Left ventricle myocardium inferior (tissue), 1 donor: ENCODE measurements around the gene ACOX3. TPM values are rescaled to one million over a fixed set of nuclear protein-coding genes. Genes with fewer than 3 reads are reported as not detected.

Source experiments
- DNase-seq: peaks from one replicate; pipeline ENCODE4 v3.0.0-alpha.2; 2020
- H3K27ac ChIP-seq: fragments of 200-600 bp; replicated peaks from 2 replicates; pipeline ENCODE4 v1.8.0; 2021
- H3K27me3 ChIP-seq: fragments of 200-600 bp; 2 replicates; pipeline ENCODE4 v1.8.0; 2021; ENCODE audit warnings: low read depth
- H3K36me3 ChIP-seq: fragments of 200-600 bp; 2 replicates; pipeline ENCODE4 v1.8.0; 2021
- H3K4me1 ChIP-seq: fragments of 200-600 bp; 2 replicates; pipeline ENCODE4 v1.8.0; 2021
- H3K4me3 ChIP-seq: fragments of 200-600 bp; 2 replicates; pipeline ENCODE4 v1.8.0; 2021; ENCODE audit warnings: mild to moderate bottlenecking, moderate library complexity
- H3K9me3 ChIP-seq: fragments of 200-600 bp; replicated peaks from 2 replicates; pipeline ENCODE4 v1.8.0; 2021
- CTCF ChIP-seq: fragments of 200-600 bp; IDR thresholded peaks from 2 replicates; pipeline ENCODE4 v1.8.0; 2021; ENCODE audit warnings: antibody characterized with exemption, mild to moderate bottlenecking, borderline replicate concordance
- intact Hi-C: fragments of 100-400 bp; cut with micrococcal nuclease; formaldehyde crosslinking; loops from one replicate; pipeline ENCODE4 v1.11.0; 2022
- total RNA-seq: library from RNA; stranded (reverse); fragmentation: NEBNext Ultra II Directional; extraction: Animal tissue kit (Norgen Biotek cat#: 25700); gene quantifications from one replicate; pipeline ENCODE4 v1.2.1, GENCODE V29; 2021
- donor health status: DM: no; HTN: yes; CAD: no; lungs with severe emphysema.

ACOX3 gene
- total RNA-seq, 1 donor from 2014 or later, result 22.0 TPM

- Histone ChIP-seq H3K36me3 (peaks cover 33% of the 10 kb centered on the region), H3K4me1 (peaks cover 7% of the 10 kb centered on the region), H3K27me3 (no peaks in the 10 kb centered on the region), H3K27ac (no peak overlapping the region), H3K9me3 (no peaks in the 10 kb centered on the region), H3K4me3 (no peak overlapping the region)
- no peak for DNase-seq
- no peak for TF ChIP-seq CTCF
- intact Hi-C loops, result no loop called here
These were observed 37.8 kb upstream of the ACOX3 start for GRCh38 chr4:8478371-8478770.

- DNase-seq, result no peak
- Histone ChIP-seq H3K36me3 (peaks cover 33% of the 10 kb centered on the region), H3K4me1 (peaks cover 12% of the 10 kb centered on the region), H3K4me3 (no peak overlapping the region), H3K27me3 (no peaks in the 10 kb centered on the region), H3K9me3 (no peaks in the 10 kb centered on the region), H3K27ac (no peak overlapping the region)
- TF ChIP-seq CTCF, result no peak
- intact Hi-C loops, result no loop called here
These were observed 37.2 kb upstream of the ACOX3 start for GRCh38 chr4:8477676-8478075.

- H3K9me3 ChIP-seq, result no peaks in the 10 kb centered on the region
- no peak overlapping the region for H3K27ac ChIP-seq
- DNase-seq, result no peak
- peaks cover 33% of the 10 kb centered on the region for H3K36me3 ChIP-seq
- intact Hi-C loops, result no loop called here
- no peak for TF ChIP-seq CTCF
- H3K27me3 ChIP-seq, result no peaks in the 10 kb centered on the region
- no peak overlapping the region for H3K4me3 ChIP-seq
- H3K4me1 ChIP-seq, result peaks cover 17% of the 10 kb centered on the region
These were observed 36.6 kb upstream of the ACOX3 start for GRCh38 chr4:8477095-8477635.

- no peak for DNase-seq
- Histone ChIP-seq H3K4me1 (peaks cover 17% of the 10 kb centered on the region), H3K27me3 (no peaks in the 10 kb centered on the region), H3K9me3 (no peaks in the 10 kb centered on the region), H3K4me3 (no peak overlapping the region), H3K27ac (no peak overlapping the region), H3K36me3 (peaks cover 37% of the 10 kb centered on the region)
- TF ChIP-seq CTCF, result no peak
- intact Hi-C loops, result no loop called here
These were observed 35.4 kb upstream of the ACOX3 start for GRCh38 chr4:8475751-8476575.

- intact Hi-C loops, result no loop called here
- no peak for TF ChIP-seq CTCF
- peaks cover 17% of the 10 kb centered on the region for H3K4me1 ChIP-seq
- H3K27me3 ChIP-seq, result no peaks in the 10 kb centered on the region
- no peak overlapping the region for H3K4me3 ChIP-seq
- no peak overlapping the region for H3K27ac ChIP-seq
- no peaks in the 10 kb centered on the region for H3K9me3 ChIP-seq
- peaks cover 40% of the 10 kb centered on the region for H3K36me3 ChIP-seq
- DNase-seq, result no peak
These were observed 34.3 kb upstream of the ACOX3 start for GRCh38 chr4:8474856-8475255.
